ENCODE measurements around the gene RNU1-1. TPM values are rescaled to one million over a fixed set of nuclear protein-coding genes. Genes with fewer than 3 reads are reported as not detected.

The RNU1-1 gene
- under 0.01 and 2,224 TPM in 2 replicates for total RNA-seq

GRCh38 chr1:16514107-16515055 is at the start of gene RNU1-1:
Gene RNU1-1 (minus strand): TSS chr1:16514285.

Other genes starting within 250 kb of the RNU1-1 start
- 10.3 and 11.6 TPM in 2 replicates for gene FBXO42, start 161.8 kb downstream of the RNU1-1 start, total RNA-seq
- 24.2 and 26.0 TPM in 2 replicates for gene SZRD1, start 147.0 kb downstream of the RNU1-1 start, total RNA-seq
- gene SPATA21, start 76.9 kb downstream of the RNU1-1 start, total RNA-seq, result not detected in 2 replicates
- 71.4 and 76.7 TPM in 2 replicates for gene NECAP2, start 73.6 kb downstream of the RNU1-1 start, total RNA-seq
- 35.3 and 79.2 TPM in 2 replicates for gene NBPF1, start 99.3 kb upstream of the RNU1-1 start, total RNA-seq
- gene RNU1-3, start 152.7 kb upstream of the RNU1-1 start, total RNA-seq, result under 0.01 and 2,224 TPM in 2 replicates
- gene RNU1-4, start 226.2 kb upstream of the RNU1-1 start, total RNA-seq, result under 0.01 and 2,224 TPM in 2 replicates